ENCODE measurements around the gene LRG1. TPM values are rescaled to one million over a fixed set of nuclear protein-coding genes. Genes with fewer than 3 reads are reported as not detected.

LRG1 gene
- total RNA-seq, 4 donors from 2014 or later, result 2.1 to 8.5 TPM; not detected in 2

GRCh38 chr19:4557971-4558941 lies 18.4 kb upstream of the LRG1 start:
- TF ChIP-seq POLR2AphosphoS5 (IDR thresholded peaks at IDR 0.05), result no peak
- TF ChIP-seq EP300 (IDR thresholded peaks at IDR 0.05), result no peak
- TF ChIP-seq, protein P1, sequence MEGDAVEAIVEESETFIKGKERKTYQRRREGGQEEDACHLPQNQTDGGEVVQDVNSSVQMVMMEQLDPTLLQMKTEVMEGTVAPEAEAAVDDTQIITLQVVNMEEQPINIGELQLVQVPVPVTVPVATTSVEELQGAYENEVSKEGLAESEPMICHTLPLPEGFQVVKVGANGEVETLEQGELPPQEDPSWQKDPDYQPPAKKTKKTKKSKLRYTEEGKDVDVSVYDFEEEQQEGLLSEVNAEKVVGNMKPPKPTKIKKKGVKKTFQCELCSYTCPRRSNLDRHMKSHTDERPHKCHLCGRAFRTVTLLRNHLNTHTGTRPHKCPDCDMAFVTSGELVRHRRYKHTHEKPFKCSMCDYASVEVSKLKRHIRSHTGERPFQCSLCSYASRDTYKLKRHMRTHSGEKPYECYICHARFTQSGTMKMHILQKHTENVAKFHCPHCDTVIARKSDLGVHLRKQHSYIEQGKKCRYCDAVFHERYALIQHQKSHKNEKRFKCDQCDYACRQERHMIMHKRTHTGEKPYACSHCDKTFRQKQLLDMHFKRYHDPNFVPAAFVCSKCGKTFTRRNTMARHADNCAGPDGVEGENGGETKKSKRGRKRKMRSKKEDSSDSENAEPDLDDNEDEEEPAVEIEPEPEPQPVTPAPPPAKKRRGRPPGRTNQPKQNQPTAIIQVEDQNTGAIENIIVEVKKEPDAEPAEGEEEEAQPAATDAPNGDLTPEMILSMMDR (IDR thresholded peaks at IDR 0.05), result peak in 3 of 4 experiments; percentile 90 to 99 (median 96)
- TF ChIP-seq POLR2A (IDR thresholded peaks at IDR 0.05), result no peak
- peaks cover 0 to 6% (median 3%) of the 10 kb centered on the region in 3 donors for H3K4me1 ChIP-seq
- 12 to 24% methylated on average over 10 to 22 of the region's 44 CpGs for WGBS, 2 donors (ENCODE audit: low coverage in 1 of 2)
- peaks cover 6% of the 10 kb centered on the region for H3K27me3 ChIP-seq
- no peaks in the 10 kb centered on the region for H3K9me3 ChIP-seq
- peaks cover 0 to 6% of the 10 kb centered on the region in 2 donors for H3K36me3 ChIP-seq
- H3K4me3 ChIP-seq, result peak overlapping the region in 1 of 2 donors; percentile 43
- no peak for ATAC-seq
- H3K27ac ChIP-seq, result peak overlapping the region in 2 of 4 donors; percentile 22 to 47

GRCh38 chr19:4557144-4557970 lies 17.5 kb upstream of the LRG1 start:
- Histone ChIP-seq H3K36me3 (peaks cover 0 to 10% of the 10 kb centered on the region in 2 donors), H3K4me3 (peak overlapping the region in 1 of 2 donors; percentile 43), H3K27ac (no peak overlapping the region), H3K27me3 (peaks cover 7% of the 10 kb centered on the region), H3K9me3 (no peaks in the 10 kb centered on the region), H3K4me1 (peaks cover 0 to 6% (median 3%) of the 10 kb centered on the region in 3 donors)
- ATAC-seq, result no peak
- WGBS, 2 donors (ENCODE audit: low coverage in 1 of 2), result 65 to 80% methylated on average over 15 to 20 of the region's 33 CpGs
- TF ChIP-seq POLR2AphosphoS5 (IDR thresholded peaks at IDR 0.05) (no peak), POLR2A (IDR thresholded peaks at IDR 0.05) (no peak), EP300 (IDR thresholded peaks at IDR 0.05) (no peak)
- TF ChIP-seq, protein P1 (IDR thresholded peaks at IDR 0.05), result no peak

GRCh38 chr19:4556597-4557127 lies 16.8 kb upstream of the LRG1 start:
- no peak for TF ChIP-seq POLR2A (IDR thresholded peaks at IDR 0.05)
- no peak for TF ChIP-seq EP300 (IDR thresholded peaks at IDR 0.05)
- TF ChIP-seq POLR2AphosphoS5 (IDR thresholded peaks at IDR 0.05), result no peak
- TF ChIP-seq, protein P1 (IDR thresholded peaks at IDR 0.05), result no peak
- peaks cover 0 to 6% (median 3%) of the 10 kb centered on the region in 3 donors for H3K4me1 ChIP-seq
- H3K4me3 ChIP-seq, result no peak overlapping the region
- WGBS, 2 donors (ENCODE audit: low coverage in 1 of 2), result 79 to 92% methylated on average over 5 to 13 of the region's 25 CpGs
- no peaks in the 10 kb centered on the region for H3K9me3 ChIP-seq
- peaks cover 0 to 15% of the 10 kb centered on the region in 2 donors for H3K36me3 ChIP-seq
- H3K27me3 ChIP-seq, result peaks cover 14% of the 10 kb centered on the region
- no peak for ATAC-seq
- H3K27ac ChIP-seq, result no peak overlapping the region

- no peaks in the 10 kb centered on the region for H3K9me3 ChIP-seq
- no peak overlapping the region for H3K27ac ChIP-seq
- H3K4me3 ChIP-seq, result no peak overlapping the region
- peaks cover 0 to 6% (median 3%) of the 10 kb centered on the region in 3 donors for H3K4me1 ChIP-seq
- no peak for ATAC-seq
- TF ChIP-seq POLR2A (IDR thresholded peaks at IDR 0.05) (no peak), EP300 (IDR thresholded peaks at IDR 0.05) (no peak), POLR2AphosphoS5 (IDR thresholded peaks at IDR 0.05) (no peak)
- TF ChIP-seq, protein P1 (IDR thresholded peaks at IDR 0.05), result no peak
- peaks cover 0 to 15% of the 10 kb centered on the region in 2 donors for H3K36me3 ChIP-seq
- 75 to 86% methylated on average over 13 to 21 of the region's 43 CpGs for whole genome bisulfite sequencing, 2 donors (ENCODE audit: low coverage in 1 of 2)
- peaks cover 16% of the 10 kb centered on the region for H3K27me3 ChIP-seq
Measured at GRCh38 chr19:4555657-4556561, 16.1 kb upstream of the LRG1 start.

Measured in gastroesophageal sphincter (tissue), 4 donors.